GM19463 (cell line): ENCODE results near the gene CRIP1.

Source experiments
- ATAC-seq: cut with Tn5 transposase; IDR thresholded peaks from one replicate; pipeline ENCODE4 v1.9.1; 2021; ENCODE audit warnings: mild to moderate bottlenecking, moderate library complexity; ENCODE audit not compliant: unreplicated experiment

Gene CRIP1

DNA sequence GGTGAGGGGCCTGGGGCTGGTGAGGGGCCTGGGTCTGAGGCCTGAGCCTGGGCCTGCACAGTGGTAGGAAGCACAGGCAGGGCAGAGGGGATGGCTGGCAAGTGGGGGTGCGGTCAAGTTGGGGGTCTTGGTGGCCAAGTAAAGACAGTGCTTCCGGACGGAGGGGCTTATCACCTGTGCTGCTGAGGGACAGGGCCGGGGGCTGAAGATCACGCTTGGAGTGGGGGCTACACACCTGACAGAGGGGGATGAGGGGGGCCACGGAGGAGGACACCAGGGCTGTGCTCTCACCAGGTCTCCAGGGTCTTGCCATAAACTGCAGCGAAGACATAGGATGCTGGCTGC lies 16.6 kb downstream of the CRIP1 start:
- ATAC-seq, result no peak

DNA sequence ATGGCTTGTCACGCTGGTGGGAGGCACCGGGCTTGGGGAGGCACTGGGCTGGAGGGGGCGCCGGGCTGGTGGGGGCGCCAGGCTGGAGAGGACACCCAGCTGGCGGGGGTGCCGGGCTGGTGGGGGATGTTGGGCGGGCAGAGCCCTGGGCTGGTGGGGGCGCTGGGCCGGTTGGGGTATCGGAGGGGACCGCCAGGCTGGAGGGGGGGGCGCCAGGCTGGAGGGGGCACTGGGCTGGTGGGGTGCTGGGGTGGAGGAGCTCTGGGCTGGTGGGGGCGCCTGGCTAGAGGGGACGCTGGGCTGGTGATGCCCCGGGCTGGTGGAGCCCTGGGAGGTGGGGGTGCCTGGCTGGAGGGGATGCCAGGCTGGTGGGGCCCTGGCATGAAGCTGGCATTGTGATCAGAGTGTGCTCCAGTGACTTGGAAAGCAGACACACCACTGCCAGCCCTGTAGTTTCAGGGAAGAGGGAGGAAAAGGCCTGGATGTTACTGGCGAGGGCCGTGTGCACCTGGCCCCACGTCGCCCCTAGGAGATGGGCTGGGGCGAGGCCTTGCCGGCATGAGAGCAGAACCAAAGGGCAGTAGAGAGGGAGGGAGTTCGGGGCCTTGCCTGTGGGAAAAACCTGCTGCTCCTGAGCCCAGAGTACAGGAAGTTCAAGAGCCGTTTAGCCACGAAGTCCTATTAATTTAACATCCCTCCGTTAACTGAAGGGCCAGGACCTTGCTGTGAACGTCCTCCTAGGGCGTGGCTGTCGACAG lies 17.4 kb downstream of the CRIP1 start:
- ATAC-seq, result no peak

DNA sequence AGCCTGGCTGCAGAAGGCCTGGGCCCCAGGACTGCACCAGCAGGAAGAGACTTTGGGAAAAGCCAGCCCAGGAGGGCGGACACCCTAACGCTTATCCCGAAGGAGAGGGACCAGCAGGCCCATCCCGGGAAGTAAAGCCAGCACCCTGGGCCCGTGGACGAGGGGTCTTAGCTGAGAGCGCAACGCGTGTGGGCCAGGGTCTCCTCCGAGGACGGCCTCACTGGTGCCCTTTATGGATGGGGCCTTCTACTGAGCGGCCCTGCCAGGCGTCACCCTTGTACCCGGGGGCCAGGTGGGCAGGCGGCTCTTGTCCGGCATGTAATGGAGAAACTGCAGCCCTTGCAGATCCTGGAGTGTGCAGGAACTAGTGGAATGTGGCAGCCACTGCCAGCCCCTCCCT lies 18.4 kb downstream of the CRIP1 start:
- no peak for ATAC-seq

DNA sequence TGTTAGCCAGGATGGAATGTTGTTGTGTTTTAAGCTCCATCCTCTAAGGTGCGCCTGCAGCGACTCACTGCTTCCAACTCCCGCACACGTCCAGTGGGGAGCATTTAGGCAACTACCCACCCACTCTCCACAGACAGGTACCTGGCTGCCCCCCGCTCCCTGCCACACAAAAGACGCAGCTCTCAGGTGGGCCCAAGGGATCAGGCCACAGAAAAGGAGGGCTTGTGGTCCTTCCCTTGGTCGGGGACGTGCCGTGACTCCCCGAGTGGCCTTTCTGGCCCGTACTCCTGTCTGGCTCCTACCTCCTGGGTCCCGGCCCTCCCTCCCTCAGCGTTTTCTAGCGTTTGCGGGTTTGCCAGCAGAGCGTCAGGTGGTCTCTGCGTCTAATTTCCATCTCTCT lies 20.6 kb downstream of the CRIP1 start:
- ATAC-seq, result no peak

GRCh38 chr14:105508069-105508468 lies 21.4 kb downstream of the CRIP1 start:
- no peak for ATAC-seq

- ATAC-seq, result no peak
These were observed 21.9 kb downstream of the CRIP1 start for GRCh38 chr14:105508601-105509000.

GRCh38 chr14:105517096-105517495 lies 30.4 kb downstream of the CRIP1 start:
- ATAC-seq, result no peak

DNA sequence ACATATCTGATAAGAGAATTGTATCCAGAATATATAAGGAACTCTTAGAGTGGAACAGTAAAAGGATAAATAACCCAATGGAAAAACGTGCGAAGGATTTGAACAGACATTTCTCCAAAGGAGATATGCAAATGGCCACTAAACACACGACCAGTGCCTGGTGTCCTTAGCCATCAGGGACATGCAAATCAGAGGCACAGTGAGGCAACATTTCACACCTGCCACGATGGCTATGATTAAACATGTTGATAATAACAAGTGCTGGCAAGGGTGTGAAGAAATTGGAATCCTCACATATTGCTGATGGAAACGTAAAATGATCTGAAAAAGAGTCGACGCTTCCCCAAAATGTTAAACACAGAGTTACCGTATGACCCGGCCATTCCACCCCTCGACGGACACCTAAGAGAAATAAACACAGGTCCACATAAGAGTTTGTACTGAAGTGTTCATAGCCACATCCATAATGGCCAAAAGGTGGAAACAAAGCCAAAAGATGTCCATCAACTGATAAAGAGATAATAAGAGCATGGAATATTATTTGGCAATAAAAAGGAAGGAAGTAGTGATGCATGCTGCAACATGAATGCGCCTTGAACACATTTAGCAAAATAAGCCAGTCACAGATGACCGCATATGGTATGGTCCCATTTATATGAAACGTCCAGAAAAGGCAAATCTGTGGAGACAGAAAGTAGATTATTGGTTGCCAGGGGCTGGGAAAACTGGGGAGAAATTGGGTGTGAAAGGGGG lies 33.4 kb downstream of the CRIP1 start:
- ATAC-seq, result no peak

GRCh38 chr14:105525326-105525725 lies 38.6 kb downstream of the CRIP1 start:
- no peak for ATAC-seq

DNA sequence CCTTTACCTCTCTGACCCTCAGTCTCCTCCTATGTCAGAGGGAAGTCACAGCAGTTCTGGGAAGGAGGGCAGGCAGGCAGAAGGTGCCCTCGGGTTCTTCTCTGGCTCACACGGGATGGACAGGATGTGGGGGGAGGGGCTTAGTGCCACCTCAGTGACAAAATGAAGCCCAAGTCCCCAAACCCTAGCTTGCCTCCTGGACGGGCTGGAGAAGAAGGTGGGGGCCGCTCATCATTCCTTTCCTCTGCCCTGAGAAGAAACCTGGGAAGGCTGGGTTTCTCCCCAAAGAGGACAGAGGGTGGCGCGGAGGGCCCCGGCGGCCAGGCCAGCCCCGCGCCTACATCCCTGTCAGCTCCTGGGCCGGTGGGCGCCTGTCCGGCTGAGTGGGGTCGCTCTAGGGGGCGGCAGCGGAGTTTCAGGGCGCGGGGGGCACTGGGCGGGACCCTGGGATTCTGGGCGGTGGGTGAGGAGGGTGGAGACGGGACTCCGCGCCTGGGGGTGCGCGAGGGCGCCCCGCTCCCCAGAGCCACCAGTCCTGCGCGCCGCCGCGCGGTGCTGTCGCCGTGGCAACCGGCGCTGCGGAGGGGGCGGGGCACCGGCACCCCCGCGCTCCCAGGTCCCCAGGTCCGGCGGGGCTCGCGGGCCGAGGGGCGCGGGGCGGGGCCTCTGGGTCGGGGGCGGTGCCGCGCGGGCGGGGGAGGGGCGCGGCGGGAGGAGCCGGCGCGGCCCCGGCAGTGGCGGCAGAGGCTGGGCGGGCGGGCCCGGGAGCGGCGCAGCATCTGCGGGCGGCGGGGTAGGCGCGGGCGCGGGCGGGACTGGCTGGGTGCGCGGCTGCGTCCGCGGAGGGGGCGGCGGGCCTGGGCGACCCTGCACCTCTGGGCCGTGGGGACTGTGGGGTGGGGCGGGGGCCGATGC lies 39.4 kb downstream of the CRIP1 start, which contains the start of gene TMEM121:
Gene TMEM121 (plus strand): TSS at position 723 of the 915 bp plus-strand sequence. CDS start 2,252 bp downstream, outside the sequence.
- ATAC-seq, result no peak

- no peak for ATAC-seq
These were observed 40.2 kb downstream of the CRIP1 start for GRCh38 chr14:105526776-105527380.

GRCh38 chr14:105527381-105527825 lies 40.7 kb downstream of the CRIP1 start:
- no peak for ATAC-seq

GRCh38 chr14:105527826-105528585 lies 41.3 kb downstream of the CRIP1 start:
- no peak for ATAC-seq

DNA sequence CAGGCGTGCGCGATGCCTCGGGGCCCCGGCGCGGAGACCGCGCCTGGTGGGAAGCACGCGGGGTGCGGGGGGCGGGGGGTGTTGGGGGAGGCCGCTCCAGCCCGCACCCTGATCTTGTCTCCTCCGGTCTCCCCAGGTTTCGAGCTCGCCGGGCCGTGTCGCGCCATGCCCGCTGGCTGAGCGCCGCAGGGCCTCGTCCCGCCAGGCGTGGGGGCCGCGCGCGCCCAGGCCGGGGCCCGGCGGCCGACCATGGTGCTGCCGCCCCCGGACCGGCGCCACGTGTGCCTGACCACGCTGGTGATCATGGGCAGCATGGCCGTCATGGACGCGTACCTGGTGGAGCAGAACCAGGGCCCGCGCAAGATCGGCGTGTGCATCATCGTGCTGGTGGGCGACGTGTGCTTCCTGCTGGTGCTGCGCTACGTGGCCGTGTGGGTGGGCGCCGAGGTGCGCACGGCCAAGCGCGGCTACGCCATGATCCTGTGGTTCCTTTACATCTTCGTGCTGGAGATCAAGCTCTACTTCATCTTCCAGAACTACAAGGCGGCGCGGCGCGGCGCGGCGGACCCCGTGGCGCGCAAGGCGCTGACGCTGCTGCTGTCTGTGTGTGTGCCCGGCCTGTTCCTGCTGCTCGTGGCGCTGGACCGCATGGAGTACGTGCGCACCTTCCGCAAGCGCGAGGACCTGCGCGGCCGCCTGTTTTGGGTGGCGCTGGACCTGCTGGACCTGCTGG lies 42.1 kb downstream of the CRIP1 start:
- no peak for ATAC-seq

DNA sequence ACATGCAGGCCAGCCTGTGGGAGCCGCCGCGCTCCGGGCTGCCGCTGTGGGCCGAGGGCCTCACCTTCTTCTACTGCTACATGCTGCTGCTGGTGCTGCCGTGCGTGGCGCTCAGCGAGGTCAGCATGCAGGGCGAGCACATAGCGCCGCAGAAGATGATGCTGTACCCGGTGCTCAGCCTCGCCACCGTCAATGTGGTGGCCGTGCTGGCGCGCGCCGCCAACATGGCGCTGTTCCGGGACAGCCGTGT lies 42.6 kb downstream of the CRIP1 start:
- no peak for ATAC-seq

DNA sequence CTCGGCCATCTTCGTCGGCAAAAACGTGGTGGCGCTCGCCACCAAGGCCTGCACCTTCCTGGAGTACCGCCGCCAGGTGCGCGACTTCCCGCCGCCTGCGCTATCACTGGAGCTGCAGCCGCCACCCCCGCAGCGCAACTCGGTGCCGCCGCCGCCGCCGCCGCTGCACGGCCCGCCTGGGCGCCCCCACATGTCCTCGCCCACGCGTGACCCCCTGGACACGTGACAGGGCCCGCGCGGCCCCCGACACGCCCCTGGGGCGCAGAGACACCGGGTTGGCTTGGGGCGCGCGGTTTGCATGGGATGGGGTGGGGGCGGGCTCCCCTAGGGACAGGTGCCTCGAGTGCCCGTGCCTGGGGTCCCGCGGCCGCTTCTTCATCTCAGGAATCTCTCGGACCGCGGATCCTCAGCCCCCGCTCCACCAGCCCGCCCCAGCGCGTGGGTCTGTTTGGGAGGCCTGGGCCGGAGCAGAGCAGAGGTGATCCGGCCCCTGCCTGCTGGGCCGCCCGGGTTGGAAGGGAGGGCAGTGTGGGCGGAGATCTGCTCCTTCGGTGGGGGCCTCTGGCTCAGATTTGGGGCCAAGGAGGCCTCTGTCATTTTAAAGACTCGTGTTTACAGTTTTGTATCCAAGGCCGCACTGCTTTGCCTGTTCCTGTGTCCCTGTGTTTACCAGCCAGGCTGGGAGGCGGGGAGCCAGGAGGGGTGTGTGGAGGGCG lies 43.0 kb downstream of the CRIP1 start:
- ATAC-seq, result no peak

GRCh38 chr14:105530285-105531087 lies 43.8 kb downstream of the CRIP1 start:
- no peak for ATAC-seq
